ENCODE results near the gene AUTS2.

The AUTS2 gene

GRCh38 chr7:69719717-69720116, 121.4 kb downstream of the AUTS2 start:
- Histone ChIP-seq H3K9me2 (replicated peaks; ENCODE audit: low read depth, low read length) (no peaks in the 10 kb centered on the region), H3K27me3 (ENCODE audit: insufficient read depth, low read length, poor library complexity, severe bottlenecking) (no peaks in the 10 kb centered on the region), H3K4me3 (ENCODE audit: low read length, poor library complexity, severe bottlenecking) (no peak overlapping the region), H3F3A (ENCODE audit: low read depth) (no peaks in the 10 kb centered on the region), H2AFZ (ENCODE audit: low read length) (no peak overlapping the region), H3K79me2 (ENCODE audit: insufficient read depth, low read length) (peaks cover 71% of the 10 kb centered on the region), H4K20me1 (ENCODE audit: insufficient read depth, low read length, poor library complexity, severe bottlenecking) (no peaks in the 10 kb centered on the region), H3K4me2 (ENCODE audit: low read depth, low read length, poor library complexity, severe bottlenecking) (no peak overlapping the region), H3K4me1 (ENCODE audit: insufficient read depth, low read length, poor library complexity, severe bottlenecking) (peaks cover 11% of the 10 kb centered on the region), H3K9ac (ENCODE audit: low read depth, low read length, poor library complexity, severe bottlenecking) (no peak overlapping the region), H3K36me3 (ENCODE audit: insufficient read depth, low read length) (no peaks in the 10 kb centered on the region), H3K9me3 (ENCODE audit: insufficient read depth, low read depth, low read length) (no peaks in the 10 kb centered on the region)
- no peak for TF ChIP-seq CTCF (conservative IDR thresholded peaks at IDR 0.05; ENCODE audit: low read length)
- no peak for TF ChIP-seq EZH2phosphoT487 (IDR thresholded peaks at IDR 0.05; ENCODE audit: borderline replicate concordance)

DNA sequence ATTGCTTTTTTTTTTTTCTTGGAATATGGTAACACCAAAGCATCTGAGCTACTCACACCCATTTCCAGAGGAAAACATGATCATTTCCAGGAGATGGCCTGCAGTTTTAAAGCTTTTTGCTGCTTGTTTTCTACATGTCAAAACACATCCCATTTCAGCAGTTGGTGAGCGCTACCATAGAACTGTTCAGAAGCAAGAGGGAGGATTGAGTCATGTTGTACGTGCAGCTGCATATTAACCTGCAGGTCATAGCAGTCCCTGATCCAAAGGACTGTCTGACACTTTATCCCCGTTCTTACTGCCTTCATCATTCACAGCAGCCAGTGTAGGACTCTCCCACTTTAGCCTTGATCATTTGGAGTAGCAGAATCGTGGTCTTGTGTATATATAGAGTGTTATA, 124.6 kb downstream of the AUTS2 start:
- Histone ChIP-seq H3K27me3 (ENCODE audit: insufficient read depth, low read length, poor library complexity, severe bottlenecking) (no peaks in the 10 kb centered on the region), H3K9ac (ENCODE audit: low read depth, low read length, poor library complexity, severe bottlenecking) (no peak overlapping the region), H3K4me1 (ENCODE audit: insufficient read depth, low read length, poor library complexity, severe bottlenecking) (no peaks in the 10 kb centered on the region), H3K79me2 (ENCODE audit: insufficient read depth, low read length) (peaks cover 72% of the 10 kb centered on the region), H3K9me2 (replicated peaks; ENCODE audit: low read depth, low read length) (no peaks in the 10 kb centered on the region), H2AFZ (ENCODE audit: low read length) (no peak overlapping the region), H3K9me3 (ENCODE audit: insufficient read depth, low read depth, low read length) (no peaks in the 10 kb centered on the region), H3F3A (ENCODE audit: low read depth) (no peaks in the 10 kb centered on the region), H3K4me2 (ENCODE audit: low read depth, low read length, poor library complexity, severe bottlenecking) (no peak overlapping the region), H3K4me3 (ENCODE audit: low read length, poor library complexity, severe bottlenecking) (no peak overlapping the region), H3K36me3 (ENCODE audit: insufficient read depth, low read length) (no peaks in the 10 kb centered on the region), H4K20me1 (ENCODE audit: insufficient read depth, low read length, poor library complexity, severe bottlenecking) (no peaks in the 10 kb centered on the region)
- TF ChIP-seq EZH2phosphoT487 (IDR thresholded peaks at IDR 0.05; ENCODE audit: borderline replicate concordance) = no peak
- no peak for TF ChIP-seq CTCF (conservative IDR thresholded peaks at IDR 0.05; ENCODE audit: low read length)

- Histone ChIP-seq H3K4me2 (ENCODE audit: low read depth, low read length, poor library complexity, severe bottlenecking) (no peak overlapping the region), H3K9me2 (replicated peaks; ENCODE audit: low read depth, low read length) (no peaks in the 10 kb centered on the region), H3K9me3 (ENCODE audit: insufficient read depth, low read depth, low read length) (no peaks in the 10 kb centered on the region), H3K4me3 (ENCODE audit: low read length, poor library complexity, severe bottlenecking) (no peak overlapping the region), H4K20me1 (ENCODE audit: insufficient read depth, low read length, poor library complexity, severe bottlenecking) (peaks cover 2% of the 10 kb centered on the region), H3K79me2 (ENCODE audit: insufficient read depth, low read length) (peaks cover 78% of the 10 kb centered on the region), H3K36me3 (ENCODE audit: insufficient read depth, low read length) (no peaks in the 10 kb centered on the region), H3K27me3 (ENCODE audit: insufficient read depth, low read length, poor library complexity, severe bottlenecking) (no peaks in the 10 kb centered on the region), H2AFZ (ENCODE audit: low read length) (no peak overlapping the region), H3K4me1 (ENCODE audit: insufficient read depth, low read length, poor library complexity, severe bottlenecking) (no peaks in the 10 kb centered on the region), H3K9ac (ENCODE audit: low read depth, low read length, poor library complexity, severe bottlenecking) (no peak overlapping the region), H3F3A (ENCODE audit: low read depth) (no peaks in the 10 kb centered on the region)
- TF ChIP-seq CTCF (conservative IDR thresholded peaks at IDR 0.05; ENCODE audit: low read length) = no peak
- TF ChIP-seq EZH2phosphoT487 (IDR thresholded peaks at IDR 0.05; ENCODE audit: borderline replicate concordance) = no peak
Measured at GRCh38 chr7:69723663-69724062, 125.4 kb downstream of the AUTS2 start.
